Measurements from ENCODE around the gene MDP1. TPM values are rescaled to one million over a fixed set of nuclear protein-coding genes. Genes with fewer than 3 reads are reported as not detected.

The MDP1 gene
- total and polyA plus RNA-seq, 10 of the 15 experiments (the other 5 are each of a cell fraction or from before 2014, with no cell fraction given) = 10.4 to 45.8 (median 23.5) TPM

- TF ChIP-seq IRF3 (IDR thresholded peaks at IDR 0.05) (no peak), NFXL1 (IDR thresholded peaks at IDR 0.05; ENCODE audit: borderline replicate concordance) (no peak), NFIC (IDR thresholded peaks at IDR 0.05; ENCODE audit: low read depth, low read length) (no peak)
These were observed 36.0 kb upstream of the MDP1 start (continued) for GRCh38 chr14:24251880-24252288.

DNA sequence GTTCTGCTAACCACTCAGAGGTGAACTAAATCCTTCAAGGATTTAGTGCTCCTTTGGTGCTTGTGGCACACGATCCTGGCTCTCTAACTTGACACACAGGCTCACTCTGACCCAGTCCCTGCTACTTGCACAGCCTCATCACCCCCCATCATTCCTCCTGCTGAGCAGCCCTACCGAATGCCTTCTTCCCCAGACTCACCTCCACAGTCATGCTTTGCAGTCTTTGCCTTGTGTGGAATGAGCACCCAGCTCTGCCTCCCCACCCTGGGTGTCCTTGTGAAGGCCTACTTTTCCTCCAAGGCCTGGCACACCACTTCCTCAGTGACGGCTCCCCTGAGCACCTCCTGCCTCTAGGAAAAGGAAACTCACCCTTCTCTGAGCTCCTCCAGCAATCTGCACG lies 34.5 kb upstream of the MDP1 start:
- in situ Hi-C loops (cut with MboI) = no loop called here
- H4K20me1 ChIP-seq (ENCODE audit: control insufficient read depth, insufficient read depth) = no peaks in the 10 kb centered on the region
- H3K27me3 ChIP-seq (replicated peaks in 1 of 2; ENCODE audit: control insufficient read depth in 2 of 2, insufficient read depth in 2 of 2, low read length in 1 of 2) = no peaks in the 10 kb centered on the region
- H3K4me1 ChIP-seq (ENCODE audit: control insufficient read depth, insufficient read depth, low read length) = peaks cover 38% of the 10 kb centered on the region
- no TSS peak for BruUV-seq (replicated peaks)
- FAIRE-seq = no peak
- H3K79me2 ChIP-seq (ENCODE audit: control insufficient read depth, insufficient read depth, low read length) = no peaks in the 10 kb centered on the region
- ChIA-PET SMC1A (ENCODE audit: uncharacterized antibody, unreplicated experiment) (interaction anchor here (1.2 to 1.8 kb wide), 4 partner anchors 15 to 47 kb away, joined by 3 to 9 read pairs (median 5); partner anchors contain the start of gene RABGGTA), RAD21 (ENCODE audit: unreplicated experiment) (interaction anchor here (1.3 to 1.9 kb wide), 2 partner anchors 8 to 47 kb away, joined by 5 to 7 read pairs; partner anchors contain the start of gene TINF2), CTCF (interaction anchor here (1.1 to 3.3 kb wide), 5 partner anchors 20 to 116 kb away, joined by 3 to 21 read pairs (median 4); partner anchors contain the start of gene CIDEB), POLR2A (interaction anchor here (0.6 to 3.4 kb wide), 4 partner anchors 12 to 35 kb away, joined by 3 to 18 read pairs (median 3); partner anchors contain the start of genes MDP1 and RABGGTA)
- H3K27ac ChIP-seq (ENCODE audit: control insufficient read depth, insufficient read depth) = peak overlapping the region; percentile 13
- no peaks in the 10 kb centered on the region for H3K9me3 ChIP-seq (replicated peaks; ENCODE audit: control insufficient read depth, insufficient read depth, low read length)
- H3K9ac ChIP-seq (ENCODE audit: control insufficient read depth, insufficient read depth, low read length) = peak overlapping the region; percentile 5; the same call in 1 of the 2 replicates
- ATAC-seq = no peak
- TF ChIP-seq TCF7 (IDR thresholded peaks at IDR 0.05; ENCODE audit: borderline replicate concordance) (no peak), FOXK2 (IDR thresholded peaks at IDR 0.05) (0 out of 2 replicates have a peak, but pooled peaks have one; percentile 7)
- 55% methylated on average over 4 of the region's 4 CpGs for WGBS (ENCODE audit: insufficient coverage, insufficient replicate concordance, low lambda C conversion rate, missing lambda C conversion rate)
- DNase-seq (ENCODE audit: low read depth, low spot score) = no peak
- H2AFZ ChIP-seq (ENCODE audit: control insufficient read depth, low read depth, low read length) = peak overlapping the region; percentile 43; the same call in 1 of the 2 replicates
- H3K4me3 ChIP-seq = no peak overlapping the region
- H3K36me3 ChIP-seq (ENCODE audit: control insufficient read depth in 2 of 2, insufficient read depth in 2 of 2, low read length in 1 of 2) = peaks cover 0 to 3% of the 10 kb centered on the region in 2 experiments; a peak in 2 of 4 replicates
- intact Hi-C loops (cut with micrococcal nuclease; ENCODE audit: unreplicated experiment) = no loop called here
- H3K4me2 ChIP-seq (ENCODE audit: control insufficient read depth, insufficient read depth) = 0 out of 2 replicates have a peak overlapping the region, but pooled peaks have one; percentile 21

Data from GM12878 (cell line).